Muscle layer of colon (tissue), 2 donors: ENCODE results near the gene SMIM30.

Experiments
- H3K27ac ChIP-seq: one replicate; pipeline ENCODE4 v1.7.0; 2013; ENCODE audit warnings: low read depth, mild to moderate bottlenecking, low read length, moderate library complexity
- H3K27me3 ChIP-seq, 2 donors: one replicate each; pipeline ENCODE4 v1.7.0; 2013; ENCODE audit warnings: low read length in 2 of 2, mild to moderate bottlenecking in 2 of 2; ENCODE audit not compliant: insufficient read depth in 2 of 2, control insufficient read depth in 1 of 2
- H3K36me3 ChIP-seq: one replicate; pipeline ENCODE4 v1.7.0; 2013; ENCODE audit warnings: mild to moderate bottlenecking, low read length; ENCODE audit not compliant: insufficient read depth
- H3K4me1 ChIP-seq: one replicate; pipeline ENCODE4 v1.7.0; 2013; ENCODE audit warnings: mild to moderate bottlenecking, low read length; ENCODE audit not compliant: insufficient read depth
- H3K4me3 ChIP-seq, 2 donors: one replicate each; pipeline ENCODE4 v1.7.0; 2013; ENCODE audit warnings: low read length in 2 of 2, low read depth in 1 of 2, mild to moderate bottlenecking in 1 of 2, moderate library complexity in 1 of 2
- H3K9ac ChIP-seq: one replicate; pipeline ENCODE4 v1.7.0; 2013; ENCODE audit warnings: low read length
- H3K9me3 ChIP-seq: one replicate; pipeline ENCODE4 v1.7.0; 2013; ENCODE audit warnings: mild to moderate bottlenecking, low read length
- donor health status: abdominal sarcoma.
- donor health status: Adenocarcinoma of cecum.

The SMIM30 gene

GRCh38 chr7:113078331-113078730, 40.0 kb downstream of the SMIM30 start:
- Histone ChIP-seq H3K9me3 (no peaks in the 10 kb centered on the region), H3K27ac (no peak overlapping the region), H3K9ac (no peak overlapping the region), H3K36me3 (no peaks in the 10 kb centered on the region), H3K4me1 (no peaks in the 10 kb centered on the region), H3K4me3 (no peak overlapping the region), H3K27me3 (no peaks in the 10 kb centered on the region)

- no peak overlapping the region for H3K27ac ChIP-seq
- H3K9me3 ChIP-seq, result no peaks in the 10 kb centered on the region
- no peaks in the 10 kb centered on the region for H3K27me3 ChIP-seq
- H3K9ac ChIP-seq, result no peak overlapping the region
- H3K4me1 ChIP-seq, result no peaks in the 10 kb centered on the region
- no peaks in the 10 kb centered on the region for H3K36me3 ChIP-seq
- no peak overlapping the region for H3K4me3 ChIP-seq
These were observed 41.7 kb downstream of the SMIM30 start for GRCh38 chr7:113076703-113077102.

- no peaks in the 10 kb centered on the region for H3K9me3 ChIP-seq
- H3K27ac ChIP-seq, result no peak overlapping the region
- H3K4me1 ChIP-seq, result no peaks in the 10 kb centered on the region
- H3K4me3 ChIP-seq, result no peak overlapping the region
- H3K27me3 ChIP-seq, result no peaks in the 10 kb centered on the region
- H3K9ac ChIP-seq, result no peak overlapping the region
- no peaks in the 10 kb centered on the region for H3K36me3 ChIP-seq
These were observed 46.9 kb downstream of the SMIM30 start for GRCh38 chr7:113071465-113071864.
